HepG2 (cell line): ENCODE data around the gene KIF22. TPM values are rescaled to one million over a fixed set of nuclear protein-coding genes. Genes with fewer than 3 reads are reported as not detected.
A peak's percentile ranks its signal among the peaks of the same experiment; 100 is the strongest.
"Not testable (repeated sequence)": the region's sequence is repeated elsewhere in the genome, so short reads cannot be mapped to it uniquely, and the experiment has no call there.

Experiments
- ATAC-seq: fragments of 200-7000 bp; cut with Tn5 transposase; 3 replicates; pipeline ENCODE4 v1.9.1; 2020; ENCODE audit warnings: mild to moderate bottlenecking, moderate library complexity
- BruUV-seq: library from RNA; stranded (reverse); fragments of 400-500 nt; replicated peaks from 2 replicates; lab custom pipeline; 2021; lab: Mats Ljungman, UMichigan
- CTCF ChIA-PET: fragments of 300-600 bp; formaldehyde crosslinking; extraction: SDS; loops from one replicate; lab custom pipeline; 2021; ENCODE audit warnings: low total read pairs, inconsistent platforms, low intra/inter-chr PET ratio; lab: Yijun Ruan, JAX
- POLR2A ChIA-PET: fragments of 350-600 bp; sonication (Branson Sonifier 250); formaldehyde crosslinking; loops from one replicate; lab custom pipeline; 2020; ENCODE audit warnings: antibody characterized with exemption, inconsistent platforms; lab: Yijun Ruan, JAX
- DNase-seq: peaks from one replicate; pipeline ENCODE4 v3.0.0-alpha.2; 2015; ENCODE audit warnings: low spot score
- FAIRE-seq: peaks from 3 replicates; lab custom pipeline; 2011; peaks lifted over from hg19 to GRCh38; lab: Jason Lieb, UNC
- H2AFZ ChIP-seq: one replicate; pipeline ENCODE4 v1.6.1; 2011; ENCODE audit warnings: low read length, inconsistent platforms
- H3K27ac ChIP-seq: fragments of 300-600 bp; 3 replicates; pipeline ENCODE4 v1.8.0; 2011; ENCODE audit warnings: mixed run types, mild to moderate bottlenecking, mixed read lengths, low read length, inconsistent platforms; ENCODE audit not compliant: insufficient read depth; ENCODE audit errors: extremely low read length
- H3K27me3 ChIP-seq, 2 experiments: fragments of 200-600 bp in 1 of 2; 2 replicates in 1 of 2; 3 replicates in 1 of 2; pipeline versions ENCODE4 v1.6.0 to v1.8.0; 2011; ENCODE audit warnings: low read length in 2 of 2, mild to moderate bottlenecking in 2 of 2, moderate library complexity in 2 of 2, inconsistent platforms in 1 of 2; ENCODE audit not compliant: insufficient read depth in 2 of 2, control insufficient read depth in 1 of 2
- H3K36me3 ChIP-seq, 2 experiments: fragments of 200-600 bp in 1 of 2; replicated peaks in 1 of 2; 2 replicates in 1 of 2; 3 replicates in 1 of 2; pipeline versions ENCODE4 v1.5.1 to v1.8.0; 2011; ENCODE audit warnings: low read length in 2 of 2, inconsistent platforms in 1 of 2; ENCODE audit not compliant: insufficient read depth in 2 of 2, control insufficient read depth in 1 of 2
- H3K4me1 ChIP-seq: 2 replicates; pipeline ENCODE4 v1.5.1; 2012; ENCODE audit warnings: low read length, inconsistent platforms; ENCODE audit not compliant: insufficient read depth
- H3K4me2 ChIP-seq: 2 replicates; pipeline ENCODE4 v1.6.0; 2011; ENCODE audit warnings: low read depth, low read length, inconsistent platforms
- H3K4me3 ChIP-seq, 3 experiments: fragments of 200-600 bp in 1 of 3; sonication (generic), shearing (Covaris generic) in 1 of 3; replicated peaks in 1 of 3; 2 replicates each; pipeline ENCODE4 v1.5.1; 2011 to 2016; ENCODE audit warnings: low read length in 3 of 3, inconsistent platforms in 2 of 3, low read depth in 2 of 3, mild to moderate bottlenecking in 2 of 3, control low read depth in 1 of 3, mixed read lengths in 1 of 3; ENCODE audit not compliant: insufficient read depth in 1 of 3
- H3K79me2 ChIP-seq: one replicate; pipeline ENCODE4 v1.6.1; 2011; ENCODE audit warnings: low read length, inconsistent platforms; ENCODE audit not compliant: insufficient read depth
- H3K9ac ChIP-seq: 2 replicates; pipeline ENCODE4 v1.6.0; 2011; ENCODE audit warnings: mild to moderate bottlenecking, low read depth, low read length, inconsistent platforms; ENCODE audit not compliant: insufficient read depth
- H3K9me3 ChIP-seq: 2 replicates; pipeline ENCODE4 v1.5.1; 2012; ENCODE audit warnings: mild to moderate bottlenecking, low read length
- H4K20me1 ChIP-seq: 2 replicates; pipeline ENCODE4 v1.6.0; 2011; ENCODE audit warnings: inconsistent platforms, mild to moderate bottlenecking, low read length, moderate library complexity; ENCODE audit not compliant: insufficient read depth
- HCFC1 ChIP-seq: fragments of 150-350 bp; IDR thresholded peaks from 2 replicates; pipeline ENCODE4 v1.6.1; 2014; ENCODE audit warnings: low read depth, low read length
- NR0B2 ChIP-seq: sonication (generic); formaldehyde crosslinking; IDR thresholded peaks from 2 replicates; pipeline ENCODE4 v1.4.0; 2020; ENCODE audit warnings: mild to moderate bottlenecking, missing genetic modification reagents
- POGZ ChIP-seq: sonication (generic); formaldehyde crosslinking; IDR thresholded peaks from 2 replicates; pipeline ENCODE4 v1.4.0; 2020; ENCODE audit warnings: mild to moderate bottlenecking, missing genetic modification reagents
- ZBTB38 ChIP-seq: sonication (generic); formaldehyde crosslinking; IDR thresholded peaks from 2 replicates; pipeline ENCODE4 v1.5.1; 2020; ENCODE audit warnings: mild to moderate bottlenecking, missing genetic modification reagents
- ZNF263 ChIP-seq: sonication (generic); formaldehyde crosslinking; IDR thresholded peaks from 2 replicates; pipeline ENCODE4 v1.4.0; 2020; ENCODE audit warnings: missing genetic modification reagents
- ZNF687 ChIP-seq: sonication (generic); formaldehyde crosslinking; IDR thresholded peaks from 2 replicates; pipeline ENCODE4 v1.5.1; 2020; ENCODE audit warnings: mild to moderate bottlenecking, missing genetic modification reagents, moderate library complexity
- ZNF770 ChIP-seq: sonication (generic); formaldehyde crosslinking; IDR thresholded peaks from 2 replicates; pipeline ENCODE4 v1.5.0; 2020; ENCODE audit warnings: mild to moderate bottlenecking, missing genetic modification reagents
- ZNF850 ChIP-seq: sonication (generic); formaldehyde crosslinking; conservative IDR thresholded peaks from 2 replicates; pipeline ENCODE4 v1.9.0; 2021; ENCODE audit warnings: mild to moderate bottlenecking, missing genetic modification reagents
- WGBS: methylation state at CpG from one replicate; pipeline ENCODE4 v1.1.6; 2017; ENCODE audit warnings: low lambda C conversion rate; 5-methylcytosine and 5-hydroxymethylcytosine counted together
- in situ Hi-C: cut with HindIII; loops from 2 replicates; pipeline ENCODE4 v1.10.0; 2017; ENCODE audit warnings: low pct_unique_long_range_greater_than_20kb; ENCODE audit not compliant: extremely low pct_ligation_motif_present
- intact Hi-C: fragments of 100-400 bp; cut with micrococcal nuclease; formaldehyde crosslinking; loops from one replicate; pipeline ENCODE4 v1.10.0; 2022; ENCODE audit not compliant: unreplicated experiment
- polyA plus RNA-seq, 8 experiments: library from polyadenylated mRNA; depleted of rRNA in 3 of 8; stranded (reverse) in 7 of 8; unstranded in 1 of 8; fragments of >200 nt; fragmentation: Illumina TruSeq in 4 of 8; extraction: Trizol in 4 of 8; gene quantifications; 2 replicates each; pipeline versions ENCODE4 v1.2.1 to v1.2.3, GENCODE V29; 2011 to 2016; ENCODE audit warnings: low read depth in 4 of 8, missing spikeins in 1 of 8, mixed read lengths in 1 of 8; ENCODE audit not compliant: insufficient read depth in 1 of 8
- total RNA-seq, 5 experiments: library from RNA; depleted of rRNA; stranded (reverse); fragments of >200 nt; fragmentation: Illumina TruSeq; extraction: Trizol; gene quantifications; 2 replicates each; pipeline ENCODE4 v1.2.3, GENCODE V29; 2016; ENCODE audit warnings: low read depth in 1 of 5

The KIF22 gene
- total and polyA plus RNA-seq, 2 of the 13 experiments (the other 11 are each of a cell fraction or from before 2014, with no cell fraction given): 95.8 to 118 TPM

- H3K4me2 ChIP-seq, H3K36me3 ChIP-seq, H3K9me3 ChIP-seq, POLR2A ChIA-PET, intact Hi-C loops, CTCF ChIA-PET, H3K9ac ChIP-seq, DNase-seq, BruUV-seq, in situ Hi-C loops, H2AFZ ChIP-seq, H3K4me3 ChIP-seq, H4K20me1 ChIP-seq, H3K27ac ChIP-seq, FAIRE-seq, ATAC-seq, H3K79me2 ChIP-seq: not testable (repeated sequence)
- 0 out of 2 replicates have a peak, but pooled peaks have one; percentile 21 for TF ChIP-seq ZNF770 (CRISPR knock-in tag)
- H3K27me3 ChIP-seq: peaks cover 0 to 11% of the 10 kb centered on the region in 2 experiments; a peak in 3 of 5 replicates
- 40% methylated on average over 4 of the region's 4 CpGs for WGBS
- H3K4me1 ChIP-seq: peaks cover 41% of the 10 kb centered on the region
Observed at GRCh38 chr16:29746518-29746917, 44.0 kb upstream of the KIF22 start.

GRCh38 chr16:29747947-29748759, 42.4 kb upstream of the KIF22 start:
- FAIRE-seq (no peak), DNase-seq (no peak), ATAC-seq (peak; percentile 15; the same call in 1 of the 3 replicates)
- Histone ChIP-seq H4K20me1 (no peaks in the 10 kb centered on the region), H3K27me3 (peaks cover 0 to 11% of the 10 kb centered on the region in 2 experiments; a peak in 3 of 5 replicates), H3K36me3 (no peaks in the 10 kb centered on the region), H3K79me2 (no peaks in the 10 kb centered on the region), H3K4me3 (no peak overlapping the region), H3K9me3 (no peaks in the 10 kb centered on the region), H2AFZ (no peak overlapping the region), H3K9ac (no peak overlapping the region), H3K4me2 (no peak overlapping the region), H3K4me1 (peaks cover 28% of the 10 kb centered on the region), H3K27ac (no peak overlapping the region)
- CTCF ChIA-PET: no interaction called here
- BruUV-seq: no TSS peak
- POLR2A ChIA-PET: interaction anchor here (1.7 kb wide), 1 partner anchor 42 kb away, joined by 7 read pairs; the partner anchor contains the start of gene KIF22
- in situ Hi-C loops (no loop called here), intact Hi-C loops (no loop called here)
- 69% methylated on average over 11 of the region's 30 CpGs for WGBS
- TF ChIP-seq ZNF263 (CRISPR knock-in tag): 0 out of 2 replicates have a peak, but pooled peaks have one; percentile 14
- TF ChIP-seq ZNF687 (CRISPR knock-in tag): peak; percentile 23
- TF ChIP-seq NR0B2 (CRISPR knock-in tag): peak; percentile 61; the same call in 1 of the 2 replicates
- TF ChIP-seq HCFC1: no peak
- 0 out of 2 replicates have a peak, but pooled peaks have one; percentile 33 for TF ChIP-seq POGZ (CRISPR knock-in tag)
- TF ChIP-seq ZNF850: peak; percentile 100
- 0 out of 2 replicates have a peak, but pooled peaks have one; percentile 29 for TF ChIP-seq ZBTB38
